ENCODE data around the gene APBB2. TPM values are rescaled to one million over a fixed set of nuclear protein-coding genes. Genes with fewer than 3 reads are reported as not detected.

APBB2 gene
- total RNA-seq, 1 donor, result 75.8 TPM

GRCh38 chr4:41041551-41041950, 172.8 kb downstream of the APBB2 start:
- no peak for TF ChIP-seq CTCF (IDR thresholded peaks at IDR 0.05; ENCODE audit: insufficient read depth, low read length)
- peak; percentile 79 for DNase-seq (ENCODE audit: low read depth)
- no peak overlapping the region for H3K4me3 ChIP-seq (ENCODE audit: low read depth, low read length)

GRCh38 chr4:41039317-41039716, 175.0 kb downstream of the APBB2 start:
- TF ChIP-seq CTCF (IDR thresholded peaks at IDR 0.05; ENCODE audit: insufficient read depth, low read length), result no peak
- no peak overlapping the region for H3K4me3 ChIP-seq (ENCODE audit: low read depth, low read length)
- DNase-seq (ENCODE audit: low read depth), result no peak

- DNase-seq (ENCODE audit: low read depth), result no peak
- no peak overlapping the region for H3K4me3 ChIP-seq (ENCODE audit: low read depth, low read length)
- TF ChIP-seq CTCF (IDR thresholded peaks at IDR 0.05; ENCODE audit: insufficient read depth, low read length), result no peak
Measured at GRCh38 chr4:41038304-41038703, 176.0 kb downstream of the APBB2 start.

- no peak for DNase-seq (ENCODE audit: low read depth)
- no peak overlapping the region for H3K4me3 ChIP-seq (ENCODE audit: low read depth, low read length)
- no peak for TF ChIP-seq CTCF (IDR thresholded peaks at IDR 0.05; ENCODE audit: insufficient read depth, low read length)
Measured at GRCh38 chr4:41029098-41029497, 185.2 kb downstream of the APBB2 start.

GRCh38 chr4:41028392-41029076, 185.8 kb downstream of the APBB2 start:
- H3K4me3 ChIP-seq (ENCODE audit: low read depth, low read length), result no peak overlapping the region
- peak; percentile 65 for DNase-seq (ENCODE audit: low read depth)
- TF ChIP-seq CTCF (IDR thresholded peaks at IDR 0.05; ENCODE audit: insufficient read depth, low read length), result no peak

- DNase-seq (ENCODE audit: low read depth), result no peak
- no peak overlapping the region for H3K4me3 ChIP-seq (ENCODE audit: low read depth, low read length)
- TF ChIP-seq CTCF (IDR thresholded peaks at IDR 0.05; ENCODE audit: insufficient read depth, low read length), result no peak
Measured at GRCh38 chr4:41026971-41027370, 187.4 kb downstream of the APBB2 start.

- no peak for DNase-seq (ENCODE audit: low read depth)
- no peak for TF ChIP-seq CTCF (IDR thresholded peaks at IDR 0.05; ENCODE audit: insufficient read depth, low read length)
- H3K4me3 ChIP-seq (ENCODE audit: low read depth, low read length), result no peak overlapping the region
Measured at GRCh38 chr4:41025824-41026223, 188.5 kb downstream of the APBB2 start.

Measured in fibroblast of the aortic adventitia (primary cell).